Measurements from ENCODE around the gene TWNK. TPM values are rescaled to one million over a fixed set of nuclear protein-coding genes. Genes with fewer than 3 reads are reported as not detected.

The TWNK gene
- total RNA-seq, 1 donor from 2014 or later, result 7.7 TPM

- DNase-seq, result peak; percentile 94
Observed at GRCh38 chr10:101012525-101013364, 25.4 kb downstream of the TWNK start.

- no peak for DNase-seq
Observed at GRCh38 chr10:101013365-101013825, 26.1 kb downstream of the TWNK start.

- peak; percentile 81 for DNase-seq
Observed at GRCh38 chr10:101014230-101014884, 27.0 kb downstream of the TWNK start.

GRCh38 chr10:101014966-101015581 lies 27.7 kb downstream of the TWNK start:
- DNase-seq, result peak; percentile 36

GRCh38 chr10:101015582-101015973 lies 28.2 kb downstream of the TWNK start:
- DNase-seq, result no peak

- no peak for DNase-seq
Observed at GRCh38 chr10:101016814-101017213, 29.5 kb downstream of the TWNK start.

- DNase-seq, result no peak
Observed at GRCh38 chr10:101018118-101018599, 30.8 kb downstream of the TWNK start.

GRCh38 chr10:101018600-101019439 lies 31.5 kb downstream of the TWNK start:
- peak; percentile 90 for DNase-seq

GRCh38 chr10:101019440-101019703 lies 32.0 kb downstream of the TWNK start:
- DNase-seq, result no peak

- no peak for DNase-seq
Observed at GRCh38 chr10:101020427-101021075, 33.2 kb downstream of the TWNK start.

- no peak for DNase-seq
Observed at GRCh38 chr10:101021239-101021638, 33.9 kb downstream of the TWNK start.

GRCh38 chr10:101021692-101022251 lies 34.4 kb downstream of the TWNK start:
- no peak for DNase-seq

GRCh38 chr10:101022967-101023705 lies 35.8 kb downstream of the TWNK start:
- DNase-seq, result no peak

GRCh38 chr10:101027106-101027720 lies 39.9 kb downstream of the TWNK start:
- no peak for DNase-seq

GRCh38 chr10:101028446-101029337 lies 41.3 kb downstream of the TWNK start:
- DNase-seq, result no peak

GRCh38 chr10:101029520-101030295 lies 42.4 kb downstream of the TWNK start:
- no peak for DNase-seq

- DNase-seq, result no peak
Observed at GRCh38 chr10:101030496-101031127, 43.3 kb downstream of the TWNK start.

GRCh38 chr10:101031128-101031795 lies 43.9 kb downstream of the TWNK start, which contains the start of the genes PDZD7 and SFXN3:
Gene PDZD7, minus strand, starts transcription at chr10:101031129. Its CDS starts 910 bp downstream, at chr10:101030219.
Gene SFXN3, plus strand, starts transcription at chr10:101031234. Its CDS starts 3,461 bp downstream, at chr10:101034695.
- DNase-seq, result peak; percentile 95
